Vagina (tissue), 2 donors: ENCODE measurements around the gene SF3B4.

Experiments
- CTCF ChIP-seq, 3 experiments: fragments of 450-650 bp in 2 of 3; fragments of 200-600 bp in 1 of 3; sonication (generic) in 1 of 3; IDR thresholded peaks; one replicate each; pipeline ENCODE4 v1.5.1; 2017 to 2019; ENCODE audit warnings: antibody characterized with exemption in 3 of 3, mild to moderate bottlenecking in 2 of 3, moderate library complexity in 2 of 3
- POLR2A ChIP-seq, 2 donors: fragments of 450-650 bp; IDR thresholded peaks; one replicate each; pipeline ENCODE4 v1.6.1; 2017; ENCODE audit warnings: antibody characterized with exemption in 2 of 2, mild to moderate bottlenecking in 2 of 2, moderate library complexity in 2 of 2
- POLR2AphosphoS5 ChIP-seq, 2 donors: sonication (generic); formaldehyde crosslinking; IDR thresholded peaks; one replicate each; pipeline ENCODE4 v1.9.0; 2017; ENCODE audit warnings: antibody characterized with exemption in 2 of 2, mild to moderate bottlenecking in 2 of 2, low read depth in 1 of 2; ENCODE audit not compliant: insufficient read depth in 1 of 2

GRCh38 chr1:149962736-149963135 is 35.1 kb upstream of the SF3B4 start:
- no peak for TF ChIP-seq POLR2AphosphoS5 (IDR thresholded peaks at IDR 0.05; ENCODE audit: insufficient read depth in 1 of 2, low read depth in 1 of 2)
- TF ChIP-seq CTCF (IDR thresholded peaks at IDR 0.05), result no peak
- no peak for TF ChIP-seq POLR2A (IDR thresholded peaks at IDR 0.05)
